UCSD-AML1 (cell line): ENCODE data around the gene ARHGAP22.

Source experiments
- DNase-seq: peaks from one replicate; lab custom pipeline; 2025; ENCODE audit not compliant: unreplicated experiment; lab: John Stamatoyannopoulos, UW

The ARHGAP22 gene

DNA sequence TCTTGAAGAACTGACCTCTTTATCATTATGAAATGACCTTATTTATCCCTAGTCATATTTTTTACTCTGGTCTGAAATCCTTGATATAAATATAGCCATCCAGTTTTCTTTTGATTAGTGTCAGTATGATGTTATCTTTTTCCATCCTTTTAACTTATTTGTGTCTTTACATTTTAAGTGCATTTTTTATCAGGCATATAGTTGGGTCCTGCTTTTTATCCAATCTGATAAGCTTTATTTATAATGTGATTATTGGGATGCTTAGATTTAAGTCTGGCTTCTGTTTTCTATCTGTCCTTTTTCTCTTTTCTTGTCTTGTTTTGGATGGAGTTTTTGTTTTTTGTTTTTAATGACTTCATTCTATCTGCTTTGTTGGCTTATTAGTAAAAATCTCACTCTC, 119.2 kb downstream of the ARHGAP22 start:
- DNase-seq, result no peak

DNA sequence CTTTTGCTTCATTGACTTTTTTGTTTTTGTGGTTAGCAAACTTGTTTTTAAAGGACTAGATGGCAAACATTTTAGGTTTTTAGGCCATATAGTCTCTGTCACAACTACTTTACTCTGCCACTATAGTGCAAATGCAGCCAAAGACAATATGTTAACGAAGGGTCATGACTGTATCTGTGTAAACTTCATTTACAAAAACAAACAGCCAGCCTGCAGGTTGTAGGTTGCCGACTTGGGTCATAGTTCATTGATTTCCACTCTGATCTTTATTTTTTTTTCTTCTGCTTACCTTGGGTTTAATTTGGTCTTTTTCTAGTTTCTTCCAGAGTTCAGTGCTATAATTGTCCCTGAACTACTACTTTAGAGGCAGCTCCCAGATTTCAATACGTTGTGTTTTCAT, 120.0 kb downstream of the ARHGAP22 start:
- DNase-seq, result no peak

- DNase-seq, result no peak
Observed at GRCh38 chr10:48482207-48482606, 122.7 kb downstream of the ARHGAP22 start.

DNA sequence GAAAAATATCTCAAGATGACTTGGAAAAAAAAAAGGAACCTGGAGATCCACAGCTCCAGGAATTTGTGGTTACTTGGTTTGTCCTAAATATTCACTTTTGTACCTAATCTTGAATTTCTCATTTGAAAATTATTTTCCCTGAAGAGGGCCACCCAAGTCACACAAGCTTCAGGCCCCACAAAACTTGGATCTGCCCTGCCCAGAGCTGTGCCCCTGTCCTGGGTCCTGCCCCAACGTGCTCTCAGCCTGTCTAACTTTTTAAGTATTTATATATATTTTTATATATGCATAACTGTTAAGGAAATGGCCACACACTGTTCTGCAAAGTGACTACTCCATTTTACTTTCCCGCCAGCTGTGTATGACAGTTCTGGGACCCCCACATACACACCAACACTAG, 123.5 kb downstream of the ARHGAP22 start:
- DNase-seq, result no peak

DNA sequence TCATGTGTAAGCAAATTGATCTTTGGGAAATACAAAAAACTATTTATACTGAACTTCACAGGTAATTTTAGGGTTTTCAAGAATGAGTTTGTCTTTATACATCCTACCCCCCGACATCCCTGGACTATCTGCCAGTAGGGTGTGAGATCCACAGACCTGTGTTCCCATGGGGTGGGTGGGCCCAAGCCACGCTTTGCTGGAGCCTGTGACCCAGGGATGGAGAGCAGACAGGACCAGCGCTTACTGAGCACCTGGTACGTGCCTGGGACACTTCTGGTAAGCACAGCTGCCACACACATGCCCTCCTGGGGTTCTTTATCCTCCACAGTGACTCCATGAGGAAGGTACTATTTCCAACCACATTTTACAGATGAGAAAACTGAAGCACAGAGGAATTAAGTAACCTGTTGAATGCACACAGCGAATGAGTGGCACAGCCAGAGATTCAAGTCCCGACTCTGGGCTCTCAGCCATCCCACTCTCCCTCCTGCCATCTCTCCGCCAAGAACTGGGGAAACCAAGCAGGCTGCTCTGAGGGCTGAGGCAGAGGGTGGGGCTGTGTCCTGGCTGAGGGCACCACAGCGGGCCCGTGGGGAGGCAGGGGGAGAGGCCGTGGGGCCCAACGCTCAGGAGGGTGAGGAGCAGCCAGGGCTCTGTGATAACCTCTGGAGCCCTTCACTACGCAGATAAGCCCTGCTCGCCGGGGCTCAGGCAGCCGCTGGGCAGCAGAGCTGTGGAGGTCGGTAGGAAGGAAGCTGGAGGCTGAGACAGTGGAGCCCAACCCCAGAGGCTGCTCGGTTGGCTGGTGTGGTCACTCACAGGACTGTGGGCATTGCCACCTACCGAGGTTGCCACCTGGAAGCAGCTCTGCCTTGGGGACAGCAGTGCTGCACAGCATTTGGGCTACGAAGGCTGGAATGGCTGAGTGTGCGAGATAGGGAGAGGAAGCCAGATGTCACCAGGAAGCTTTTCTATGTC, 124.2 kb downstream of the ARHGAP22 start:
- peak; percentile 52 for DNase-seq

DNA sequence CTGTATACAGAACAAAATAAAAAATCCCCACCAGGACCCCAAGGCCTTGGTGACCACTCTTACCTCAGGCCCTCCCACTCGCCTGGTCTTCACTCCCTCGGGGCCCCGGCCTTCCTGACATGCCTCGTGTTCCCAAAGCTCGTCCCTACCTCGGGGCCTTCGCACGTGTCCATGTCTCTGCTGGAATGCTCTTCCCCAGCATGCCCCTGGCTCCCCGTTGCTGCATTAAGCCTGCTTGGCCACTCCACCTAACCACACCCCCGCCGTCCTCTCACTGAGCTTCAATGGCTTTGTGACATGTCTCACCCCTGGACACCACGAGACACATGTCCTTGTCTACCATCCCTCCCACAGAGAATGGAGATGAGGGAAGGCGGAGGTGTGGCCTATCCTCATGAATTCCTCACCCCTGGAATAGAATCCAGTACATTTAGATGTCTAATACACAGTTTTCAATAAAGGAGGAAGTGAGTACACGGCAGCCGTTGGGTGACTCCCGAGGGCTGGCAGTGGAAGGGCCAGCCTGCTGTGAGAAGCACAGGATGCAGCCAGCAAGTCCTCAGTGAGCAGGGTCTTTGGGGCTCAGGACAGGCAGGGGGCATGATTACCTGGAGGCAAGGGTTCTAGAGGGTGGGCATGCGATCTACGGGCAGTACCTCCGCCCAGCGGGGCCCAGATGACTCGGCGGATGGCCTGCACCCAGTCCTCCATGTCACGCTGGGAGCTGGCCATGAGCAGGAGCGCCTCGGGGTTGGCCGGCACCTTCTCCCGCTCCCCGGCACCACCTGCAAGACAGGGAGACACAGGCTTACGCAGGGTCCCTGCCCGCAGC, 125.7 kb downstream of the ARHGAP22 start:
- peak; percentile 58 for DNase-seq

- DNase-seq, result no peak
Observed at GRCh38 chr10:48478469-48478868, 126.4 kb downstream of the ARHGAP22 start.

DNA sequence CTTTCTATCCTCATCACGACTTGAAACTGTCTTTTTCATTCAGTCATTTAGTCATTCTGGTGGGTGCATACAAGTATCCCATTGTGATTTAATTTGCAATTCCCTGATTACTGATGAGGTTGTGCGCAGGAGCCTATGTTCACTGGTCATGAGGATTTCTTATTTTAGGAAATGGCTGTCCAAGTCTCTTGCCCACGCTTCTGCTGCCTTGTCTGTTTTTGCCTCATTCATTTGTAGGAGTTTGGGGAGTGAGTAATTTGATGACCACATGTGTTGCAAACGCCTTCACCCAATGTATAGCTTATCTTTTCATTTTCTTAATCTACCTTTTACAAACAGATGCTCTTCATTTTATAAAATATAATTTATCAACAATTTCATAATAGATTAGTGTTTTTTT, 127.3 kb downstream of the ARHGAP22 start:
- no peak for DNase-seq

DNA sequence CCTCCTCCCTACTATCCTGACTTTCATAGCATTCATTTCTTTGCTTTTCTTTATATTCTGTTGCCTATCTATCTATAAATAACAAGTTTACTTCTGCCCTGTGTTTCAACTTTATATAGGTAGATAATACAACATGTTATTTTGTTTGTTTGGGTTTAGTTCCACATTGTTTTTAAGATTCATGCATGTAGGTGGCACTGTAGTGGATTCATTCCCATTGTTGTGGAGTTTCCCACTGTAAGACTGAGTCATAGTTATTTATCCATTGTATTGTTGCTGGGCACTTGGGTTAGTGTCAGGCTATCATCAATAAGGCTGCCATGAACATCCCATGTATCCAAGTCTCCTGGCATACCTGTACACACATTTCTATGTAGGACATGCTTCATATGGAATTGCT, 127.7 kb downstream of the ARHGAP22 start:
- DNase-seq, result no peak

DNA sequence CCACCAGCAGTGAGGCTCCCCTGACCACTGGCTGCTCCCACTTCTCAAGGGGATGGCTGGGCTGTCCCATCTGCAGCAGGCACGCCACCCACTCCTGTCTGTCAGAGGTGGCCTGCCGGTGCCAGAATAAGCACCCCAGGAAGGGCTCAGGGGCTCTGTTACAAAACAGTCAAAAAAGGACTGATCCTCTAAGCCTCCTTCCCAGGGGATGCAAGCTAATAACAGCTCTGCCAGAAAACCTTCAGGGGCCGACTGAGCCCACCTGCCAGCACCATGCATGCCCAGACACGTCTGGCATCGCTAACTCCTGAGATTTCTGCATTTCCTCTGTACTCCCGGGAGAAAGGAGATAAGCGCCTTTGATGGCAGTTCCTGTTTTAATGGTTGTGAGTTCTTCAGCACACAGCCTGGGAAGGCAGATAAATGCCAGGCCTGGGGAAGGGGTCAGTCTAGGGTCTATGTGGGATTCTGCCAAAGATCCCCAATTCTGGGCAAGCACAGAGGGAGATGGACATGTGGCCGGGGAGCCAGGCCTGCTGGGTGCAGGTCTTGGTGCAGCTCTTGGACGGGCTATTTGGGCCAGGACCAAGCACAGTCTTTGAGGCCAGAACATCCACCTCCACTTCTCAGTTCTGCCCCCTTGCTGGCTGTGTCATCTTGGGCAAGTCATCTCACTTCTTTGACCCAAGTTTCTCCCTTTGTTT, 128.4 kb downstream of the ARHGAP22 start:
- DNase-seq, result peak; percentile 38

DNA sequence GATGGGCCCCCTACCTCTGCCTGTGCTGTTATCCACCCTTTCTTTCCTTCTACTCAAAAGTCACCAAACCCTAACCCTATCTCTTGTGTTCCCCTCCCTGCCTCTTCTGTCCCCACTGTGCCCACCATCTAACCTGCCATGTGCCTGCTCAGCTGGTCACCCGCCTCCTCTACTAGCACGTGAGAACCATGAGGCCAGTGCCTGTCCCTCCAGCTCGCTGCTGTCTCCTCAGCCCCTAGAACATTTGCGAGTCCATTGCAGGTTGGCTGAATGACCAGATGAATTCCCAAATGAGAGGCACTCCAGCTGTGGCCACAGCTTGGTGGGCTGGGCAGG, 129.0 kb downstream of the ARHGAP22 start:
- DNase-seq, result no peak

GRCh38 chr10:48474765-48475365, 130.0 kb downstream of the ARHGAP22 start:
- DNase-seq, result no peak

GRCh38 chr10:48473704-48474103, 131.2 kb downstream of the ARHGAP22 start:
- DNase-seq, result no peak

DNA sequence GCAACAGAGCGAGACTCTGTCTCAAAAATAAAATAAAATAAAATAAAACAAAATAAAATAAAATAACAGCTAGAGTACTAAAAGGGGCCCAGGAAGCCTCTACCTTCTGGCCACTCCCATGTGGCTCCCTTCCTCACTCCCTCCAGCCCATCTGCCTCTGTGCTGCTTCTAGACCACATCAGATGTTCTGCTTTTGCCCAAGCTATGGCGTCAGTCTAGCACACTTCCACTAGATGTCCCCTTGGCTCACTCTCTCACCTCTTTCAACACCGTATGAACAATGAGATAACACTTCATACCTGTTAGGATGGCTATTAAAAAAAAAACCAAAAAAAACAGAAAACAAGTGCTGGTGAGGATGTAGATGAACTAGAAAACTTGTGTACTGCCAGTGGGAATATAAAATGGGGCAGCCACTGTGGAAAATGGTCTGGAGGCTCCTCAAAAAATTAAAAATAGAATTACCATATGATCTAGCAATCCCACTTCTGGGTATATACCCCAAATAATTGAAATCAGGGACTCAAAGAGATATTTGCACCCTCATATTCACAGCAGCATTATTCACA, 132.3 kb downstream of the ARHGAP22 start:
- DNase-seq, result no peak

GRCh38 chr10:48470893-48471805, 133.7 kb downstream of the ARHGAP22 start:
- no peak for DNase-seq

- DNase-seq, result peak; percentile 86
Observed at GRCh38 chr10:48470115-48470892, 134.6 kb downstream of the ARHGAP22 start.

- DNase-seq, result no peak
Observed at GRCh38 chr10:48469516-48470020, 135.3 kb downstream of the ARHGAP22 start.

GRCh38 chr10:48468866-48469511, 135.9 kb downstream of the ARHGAP22 start:
- no peak for DNase-seq
